ENCODE results near the gene ETS1.

- TF ChIP-seq CTCF (IDR thresholded peaks at IDR 0.05) = no peak
- TF ChIP-seq EP300 (IDR thresholded peaks at IDR 0.05) = no peak
- TF ChIP-seq POLR2A (IDR thresholded peaks at IDR 0.05; ENCODE audit: low read depth) = no peak
- TF ChIP-seq POLR2AphosphoS5 (IDR thresholded peaks at IDR 0.05) = no peak
Measured at GRCh38 chr11:128584253-128584652, 3.1 kb downstream of the ETS1 start.
